Choroid plexus epithelial cell (primary cell): ENCODE data around the gene RANBP9.

Experiments
- DNase-seq: peaks from one replicate; pipeline ENCODE4 v3.0.0-alpha.2; 2010; ENCODE audit warnings: low read depth
- H3K4me3 ChIP-seq: 2 replicates; pipeline ENCODE4 v1.5.1; 2011; ENCODE audit warnings: low read depth, mild to moderate bottlenecking, control low read depth, low read length, moderate library complexity
- CTCF ChIP-seq: conservative IDR thresholded peaks from 2 replicates; pipeline ENCODE4 v1.5.1; 2011; ENCODE audit warnings: low read depth, mild to moderate bottlenecking, control low read depth, inconsistent platforms, low read length, moderate library complexity

RANBP9 gene

GRCh38 chr6:13679996-13680395 lies 31.6 kb downstream of the RANBP9 start:
- H3K4me3 ChIP-seq = no peak overlapping the region
- DNase-seq = no peak
- TF ChIP-seq CTCF = no peak

GRCh38 chr6:13678255-13678983 lies 33.2 kb downstream of the RANBP9 start:
- H3K4me3 ChIP-seq = no peak overlapping the region
- TF ChIP-seq CTCF = no peak
- DNase-seq = no peak

GRCh38 chr6:13677878-13678254 lies 33.8 kb downstream of the RANBP9 start:
- no peak overlapping the region for H3K4me3 ChIP-seq
- DNase-seq = no peak
- TF ChIP-seq CTCF = no peak

GRCh38 chr6:13676551-13677156 lies 35.0 kb downstream of the RANBP9 start:
- DNase-seq = no peak
- no peak for TF ChIP-seq CTCF
- no peak overlapping the region for H3K4me3 ChIP-seq

- H3K4me3 ChIP-seq = no peak overlapping the region
- no peak for DNase-seq
- no peak for TF ChIP-seq CTCF
Observed at GRCh38 chr6:13674533-13675190, 37.0 kb downstream of the RANBP9 start.

- no peak for TF ChIP-seq CTCF
- H3K4me3 ChIP-seq = no peak overlapping the region
- no peak for DNase-seq
Observed at GRCh38 chr6:13673825-13674444, 37.7 kb downstream of the RANBP9 start.
